HG03558 (cell line): ENCODE measurements around the gene CACNA1C.

ENCODE experiments used
- ATAC-seq: cut with Tn5 transposase; IDR thresholded peaks from one replicate; pipeline ENCODE4 v1.9.1; 2021; ENCODE audit warnings: moderate number of reproducible peaks; ENCODE audit not compliant: unreplicated experiment; ENCODE audit errors: extremely low read depth

CACNA1C gene

DNA sequence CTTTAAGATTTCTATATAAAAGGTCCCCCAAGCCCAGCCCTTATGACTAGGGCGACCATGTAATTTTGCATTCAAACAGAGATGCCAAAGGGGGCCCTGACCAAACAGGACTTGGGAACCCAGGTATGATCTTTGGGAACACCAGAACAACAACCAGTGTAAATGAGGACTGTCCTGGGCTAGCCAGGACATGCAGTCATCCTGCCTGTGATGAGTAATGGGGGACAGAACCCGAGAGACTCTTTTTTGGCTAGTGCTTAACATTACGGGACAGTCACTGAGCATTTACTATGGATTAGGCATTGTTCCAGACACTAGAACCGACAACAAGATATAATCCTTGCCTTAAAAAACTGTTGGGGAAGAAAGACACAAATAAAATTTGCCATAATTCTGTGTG is 337.3 kb downstream of the CACNA1C start:
- ATAC-seq = no peak

DNA sequence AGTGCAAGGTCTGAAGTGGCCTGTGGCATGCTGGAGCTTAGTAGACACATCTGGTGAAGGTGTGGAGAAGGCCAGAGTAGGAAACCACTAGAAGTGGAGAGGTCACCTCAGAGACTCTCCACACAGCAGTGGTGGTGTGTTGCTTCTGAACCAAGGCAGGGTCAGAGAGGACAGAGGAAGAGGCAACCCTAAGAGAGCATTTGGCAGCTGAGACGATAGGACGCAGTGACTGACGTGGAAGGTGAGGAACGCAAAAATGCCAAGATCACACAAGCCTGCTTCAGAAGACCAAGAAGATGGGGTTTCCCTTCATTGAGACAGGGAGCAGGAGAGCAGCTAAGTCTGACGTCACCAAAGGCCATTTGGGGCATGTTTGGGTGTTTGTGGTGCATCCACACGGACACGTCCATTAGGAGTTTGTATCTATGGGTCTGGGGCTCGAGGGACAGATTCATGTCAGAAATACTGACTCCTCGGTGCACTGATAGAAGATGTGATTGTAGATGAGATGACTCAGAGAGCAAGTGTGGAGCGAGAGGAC is 338.1 kb downstream of the CACNA1C start:
- ATAC-seq = no peak

DNA sequence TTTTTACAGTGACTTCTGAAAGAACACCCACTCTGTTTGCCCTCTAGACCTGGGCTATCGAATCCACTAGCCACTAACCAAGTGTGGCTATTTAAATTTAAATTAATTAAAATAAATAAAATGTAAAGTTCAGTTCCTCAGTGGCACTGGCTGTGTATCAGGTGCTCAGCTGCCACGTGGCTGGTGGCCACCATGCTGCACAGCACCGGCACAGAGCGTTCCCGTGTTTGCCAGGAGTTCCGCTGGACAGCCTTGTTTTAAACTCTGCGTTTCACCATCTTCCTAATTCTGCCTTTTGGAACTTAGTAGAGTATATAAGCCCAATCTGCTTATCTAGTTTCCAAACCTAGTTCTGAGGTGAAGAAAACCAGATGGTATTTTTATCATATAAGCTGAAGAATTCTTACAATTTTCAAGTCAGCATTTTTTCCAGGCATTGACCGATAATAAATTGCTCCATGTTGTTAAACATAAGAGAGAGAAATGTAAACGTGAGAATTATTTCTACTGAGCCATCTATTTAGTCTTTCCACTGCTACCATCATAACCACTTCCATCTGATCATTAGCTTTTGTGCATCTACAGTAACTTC is 339.0 kb downstream of the CACNA1C start:
- no peak for ATAC-seq

DNA sequence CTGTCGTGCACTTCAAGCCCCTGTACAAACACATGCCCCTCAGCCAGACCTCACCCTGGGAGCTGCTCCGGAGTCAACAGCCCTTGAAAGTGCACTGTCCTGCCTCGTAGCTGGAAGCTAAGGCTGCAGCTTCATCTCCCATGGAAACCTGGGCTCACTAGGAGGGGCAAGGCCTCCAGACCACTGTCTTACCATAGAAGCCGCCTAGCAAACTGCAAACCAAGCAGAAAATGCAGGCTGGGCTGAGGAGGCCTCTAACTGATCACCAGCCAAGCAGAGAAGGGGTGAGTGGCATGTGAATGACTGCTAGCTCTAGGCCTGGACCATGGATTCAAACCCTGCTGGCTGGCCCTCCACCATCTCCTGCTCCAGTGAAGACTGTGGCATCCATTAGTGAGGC is 340.2 kb downstream of the CACNA1C start:
- ATAC-seq = no peak

GRCh38 chr12:2393996-2394395 is 341.2 kb downstream of the CACNA1C start:
- no peak for ATAC-seq

DNA sequence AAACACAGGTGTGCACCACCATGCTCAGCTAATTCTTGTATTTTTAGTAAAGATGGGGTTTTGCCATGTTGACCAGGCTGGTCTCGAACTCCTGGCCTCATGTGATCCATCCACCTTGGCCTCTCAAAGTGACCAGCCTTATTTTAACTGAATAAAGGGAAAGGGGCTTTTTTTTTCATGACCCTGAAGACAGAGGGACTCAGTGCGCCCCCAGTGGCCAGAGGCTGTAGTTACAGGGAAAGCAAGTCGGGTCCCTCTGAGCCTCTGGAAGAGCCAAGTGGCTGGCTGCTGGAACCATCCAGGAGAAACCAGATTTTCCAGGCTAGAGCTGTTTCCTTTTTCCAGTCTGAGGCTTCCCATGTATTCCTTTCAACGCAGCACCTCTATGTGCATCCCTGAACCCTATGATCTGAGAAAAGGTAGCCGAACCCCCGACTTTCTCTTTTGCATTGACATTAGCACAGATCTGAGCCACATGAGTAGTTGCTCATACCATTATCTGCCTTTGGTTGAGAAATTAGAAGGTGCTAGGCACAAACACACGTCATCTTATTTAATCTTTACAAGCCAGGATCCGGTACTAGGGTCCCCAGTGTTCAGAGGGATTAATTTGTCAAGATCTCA is 342.7 kb downstream of the CACNA1C start:
- ATAC-seq = no peak

DNA sequence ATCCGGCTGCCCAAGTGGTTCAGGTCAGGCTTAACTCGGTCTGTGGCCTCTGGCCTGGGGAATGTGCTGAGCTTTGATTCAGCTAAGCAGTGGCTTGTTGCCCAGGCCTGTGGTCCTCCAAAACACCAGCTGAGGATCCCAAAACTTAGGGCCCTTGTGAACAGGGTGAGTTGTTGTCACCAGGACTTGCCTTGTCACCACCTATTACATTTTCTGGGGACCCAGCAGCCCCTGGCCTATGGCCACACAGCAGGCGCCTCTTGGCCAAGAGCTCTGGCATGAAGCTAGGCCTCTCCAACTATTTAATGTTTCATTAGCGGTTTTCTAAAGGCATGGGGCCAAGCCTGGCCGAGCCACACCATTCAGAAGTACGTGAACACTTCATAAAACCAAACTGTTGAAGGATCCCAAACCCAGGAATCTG is 343.7 kb downstream of the CACNA1C start:
- ATAC-seq = no peak

DNA sequence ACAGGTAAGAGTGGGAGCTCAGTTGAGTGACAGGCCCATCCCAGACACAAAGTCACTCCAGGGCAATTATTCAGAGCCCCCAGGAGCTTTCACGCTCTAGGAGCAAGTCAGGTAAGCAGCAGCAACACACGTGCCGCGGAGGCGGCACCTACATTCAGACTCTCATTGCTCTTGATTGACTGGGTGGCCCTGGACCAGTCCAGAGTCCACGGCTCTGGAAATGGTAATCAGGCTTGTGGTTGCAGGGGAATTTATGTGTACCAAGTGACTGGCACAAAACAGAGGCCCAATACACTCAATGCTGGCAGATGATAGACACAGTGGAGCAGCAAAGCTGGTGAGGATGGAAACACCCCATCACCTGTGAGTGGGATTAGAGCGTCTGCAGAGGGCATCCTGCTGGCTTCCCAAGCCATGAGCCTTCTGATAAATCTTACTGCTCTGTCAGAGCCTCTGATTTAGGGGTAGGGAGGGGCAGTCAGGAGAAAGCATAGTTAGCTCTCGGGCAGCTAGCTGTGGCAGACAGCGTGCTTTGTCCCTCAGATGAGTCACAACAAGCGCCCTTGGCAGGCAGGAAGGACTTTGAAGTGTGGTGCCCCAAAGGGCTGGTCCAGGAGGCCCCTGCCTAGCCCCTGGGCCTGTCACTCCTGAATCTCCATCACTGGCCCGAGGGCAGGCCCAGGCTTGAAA is 344.7 kb downstream of the CACNA1C start:
- no peak for ATAC-seq

DNA sequence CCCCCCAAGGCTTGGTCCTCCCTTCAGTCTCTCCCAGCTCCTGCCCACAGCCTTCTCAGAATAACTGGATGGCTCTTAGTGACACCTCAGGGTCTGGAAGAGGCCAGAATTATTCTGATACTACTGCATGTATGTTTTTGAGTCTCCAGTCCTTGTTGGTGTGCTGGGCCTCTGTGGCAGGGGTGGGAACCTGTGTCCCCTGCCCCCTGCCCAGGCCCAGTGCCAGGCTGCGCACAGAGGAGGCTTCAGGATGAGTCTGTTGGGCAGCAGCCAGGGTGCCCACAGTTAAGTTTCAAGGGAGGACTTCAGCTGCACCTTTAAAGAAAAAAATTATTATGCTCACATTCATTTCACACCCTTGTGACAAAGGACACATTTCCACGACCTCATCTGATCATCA is 348.3 kb downstream of the CACNA1C start:
- no peak for ATAC-seq

DNA sequence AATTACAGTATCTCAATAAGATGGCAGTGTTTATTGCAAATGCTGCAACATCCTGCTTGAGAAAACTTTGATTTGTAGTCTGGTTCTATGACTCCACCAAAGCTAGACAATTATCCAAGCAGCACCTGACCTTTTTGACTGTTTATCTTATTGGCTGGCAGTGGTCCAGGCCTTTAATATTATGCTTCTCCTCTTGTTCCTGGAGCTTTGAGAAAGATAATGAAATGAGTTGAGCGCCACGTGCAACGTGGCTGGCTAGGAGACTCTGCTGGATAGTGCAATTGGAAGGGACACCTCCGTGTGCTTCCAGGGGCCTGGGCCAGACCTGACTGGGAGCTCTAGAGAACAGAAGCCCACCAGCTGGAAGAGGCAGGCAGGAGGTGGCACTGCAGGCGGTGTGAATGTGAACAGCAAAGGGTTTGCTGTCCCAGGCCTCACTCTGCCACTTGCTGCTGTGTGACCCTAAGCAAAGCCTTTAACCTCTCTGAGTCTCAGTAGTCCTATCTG is 349.3 kb downstream of the CACNA1C start:
- no peak for ATAC-seq

GRCh38 chr12:2403221-2403976 is 350.6 kb downstream of the CACNA1C start:
- no peak for ATAC-seq

DNA sequence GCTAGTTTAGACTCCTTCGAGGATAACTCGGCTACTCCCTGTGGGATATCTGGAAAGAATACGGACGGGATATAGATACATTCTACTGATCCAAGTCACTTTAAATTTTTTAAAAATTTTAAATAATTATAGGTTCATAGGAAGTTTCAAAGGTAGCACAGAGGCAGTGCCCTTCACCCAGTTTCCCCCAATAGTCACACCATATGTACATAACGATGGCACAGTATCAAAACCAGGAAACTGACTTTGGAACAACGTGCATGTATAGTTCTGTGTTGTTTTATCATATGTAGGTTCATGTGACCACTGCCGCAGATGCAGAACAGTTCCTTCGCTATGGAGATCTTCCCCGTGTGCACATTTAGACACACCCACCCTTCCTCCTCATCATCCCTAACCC is 352.3 kb downstream of the CACNA1C start:
- ATAC-seq = no peak

- ATAC-seq = no peak
Observed at GRCh38 chr12:2406903-2407302, 354.1 kb downstream of the CACNA1C start.

DNA sequence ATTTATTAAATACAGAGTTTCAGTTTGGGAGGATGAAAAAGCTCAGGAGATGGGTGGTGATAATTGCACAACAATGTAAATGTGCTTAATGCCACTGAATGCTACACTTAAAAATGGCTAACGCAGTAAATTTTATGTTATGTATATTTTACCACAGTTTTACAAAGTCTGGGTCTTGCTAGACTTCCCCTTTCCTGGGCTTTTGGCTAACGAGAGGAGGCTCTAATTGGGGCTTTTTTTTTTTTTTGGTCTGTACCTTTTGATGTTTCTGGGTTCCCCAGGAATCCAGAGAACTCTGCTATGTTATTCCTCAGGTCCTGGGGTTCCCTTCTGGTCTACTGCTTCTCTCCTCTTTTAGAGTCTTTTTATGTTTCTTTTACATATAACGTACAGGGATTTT is 355.5 kb downstream of the CACNA1C start:
- ATAC-seq = no peak

DNA sequence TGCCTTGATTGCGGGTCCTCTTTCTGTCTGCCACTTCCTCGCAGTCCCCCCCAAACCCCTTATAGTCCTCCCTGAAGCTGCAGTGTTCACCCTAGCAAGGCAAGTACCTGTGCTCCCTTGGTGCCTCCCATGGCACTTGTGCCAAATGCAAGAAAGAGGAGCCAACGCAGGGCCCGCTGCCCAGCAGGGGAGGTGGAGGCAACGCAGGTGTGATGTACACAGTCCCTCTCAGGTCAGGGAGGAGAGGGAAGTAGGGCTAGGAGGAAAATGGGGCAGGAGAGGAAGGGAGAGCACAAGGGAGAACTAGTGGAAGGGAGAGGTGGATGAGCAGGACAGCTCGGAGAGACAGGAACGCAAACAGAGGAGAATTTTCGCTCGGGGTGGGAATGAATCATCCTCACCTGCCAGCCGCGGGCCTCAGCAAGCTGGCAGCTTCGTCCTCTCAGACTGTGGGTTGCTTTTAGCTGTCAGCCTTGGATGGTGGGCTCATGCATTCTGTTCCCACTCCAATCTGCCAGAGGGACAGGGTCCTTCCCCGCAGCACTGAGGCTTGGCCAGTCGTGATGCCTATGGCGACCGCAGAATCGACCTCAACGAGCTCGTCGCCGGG is 357.0 kb downstream of the CACNA1C start:
- no peak for ATAC-seq

GRCh38 chr12:2410496-2410895 is 357.7 kb downstream of the CACNA1C start:
- ATAC-seq = no peak

GRCh38 chr12:2411011-2411410 is 358.2 kb downstream of the CACNA1C start:
- no peak for ATAC-seq

GRCh38 chr12:2411616-2412304 is 359.0 kb downstream of the CACNA1C start:
- no peak for ATAC-seq

GRCh38 chr12:2412305-2412643 is 359.5 kb downstream of the CACNA1C start:
- no peak for ATAC-seq

GRCh38 chr12:2413301-2413700 is 360.5 kb downstream of the CACNA1C start:
- ATAC-seq = no peak
